A549 (cell line): ENCODE measurements around the gene EPB41L4B.

Experiments
- POLR2A ChIP-seq: IDR thresholded peaks from 2 replicates; pipeline ENCODE4 v1.6.1; 2012; ENCODE audit warnings: mild to moderate bottlenecking, low read length
- POLR2AphosphoS2 ChIP-seq: conservative IDR thresholded peaks from 2 replicates; pipeline ENCODE4 v1.6.1; 2012; ENCODE audit warnings: low read length, improper control_type of control experiment, inconsistent platforms
- TF ChIP-seq, protein P1 (sequence below): fragments of >200 bp; sonication (Bioruptor Twin); formaldehyde crosslinking; IDR thresholded peaks from 3 replicates; pipeline ENCODE4 v1.5.1; 2016
- TF ChIP-seq, protein P2 (sequence below): IDR thresholded peaks from 2 replicates; pipeline ENCODE4 v1.6.1; 2012
- TF ChIP-seq, protein P3 (sequence below): IDR thresholded peaks from 2 replicates; pipeline ENCODE4 v1.6.1; 2012

DNA sequence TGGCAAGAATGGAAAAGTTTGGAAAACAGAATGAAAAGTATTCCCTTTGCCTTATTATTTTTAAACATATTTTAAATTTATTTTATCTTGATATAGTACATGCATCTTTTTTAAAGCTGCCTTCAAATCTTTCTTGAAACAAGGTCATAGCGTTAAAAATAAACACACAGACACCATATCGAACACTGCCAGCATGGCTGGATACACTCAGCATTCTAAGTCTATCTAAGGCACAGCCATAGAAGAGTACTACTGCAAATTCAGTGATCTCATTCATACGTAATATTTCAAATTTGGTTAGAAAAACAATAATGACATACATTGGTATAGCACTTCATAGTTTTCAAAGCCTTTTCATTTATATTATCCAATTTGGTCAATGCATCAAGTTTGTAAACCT is 57.5 kb downstream of the EPB41L4B start:
- TF ChIP-seq POLR2A (no peak), POLR2AphosphoS2 (no peak)
- TF ChIP-seq, protein P1, sequence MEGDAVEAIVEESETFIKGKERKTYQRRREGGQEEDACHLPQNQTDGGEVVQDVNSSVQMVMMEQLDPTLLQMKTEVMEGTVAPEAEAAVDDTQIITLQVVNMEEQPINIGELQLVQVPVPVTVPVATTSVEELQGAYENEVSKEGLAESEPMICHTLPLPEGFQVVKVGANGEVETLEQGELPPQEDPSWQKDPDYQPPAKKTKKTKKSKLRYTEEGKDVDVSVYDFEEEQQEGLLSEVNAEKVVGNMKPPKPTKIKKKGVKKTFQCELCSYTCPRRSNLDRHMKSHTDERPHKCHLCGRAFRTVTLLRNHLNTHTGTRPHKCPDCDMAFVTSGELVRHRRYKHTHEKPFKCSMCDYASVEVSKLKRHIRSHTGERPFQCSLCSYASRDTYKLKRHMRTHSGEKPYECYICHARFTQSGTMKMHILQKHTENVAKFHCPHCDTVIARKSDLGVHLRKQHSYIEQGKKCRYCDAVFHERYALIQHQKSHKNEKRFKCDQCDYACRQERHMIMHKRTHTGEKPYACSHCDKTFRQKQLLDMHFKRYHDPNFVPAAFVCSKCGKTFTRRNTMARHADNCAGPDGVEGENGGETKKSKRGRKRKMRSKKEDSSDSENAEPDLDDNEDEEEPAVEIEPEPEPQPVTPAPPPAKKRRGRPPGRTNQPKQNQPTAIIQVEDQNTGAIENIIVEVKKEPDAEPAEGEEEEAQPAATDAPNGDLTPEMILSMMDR = no peak
- TF ChIP-seq, protein P2, sequence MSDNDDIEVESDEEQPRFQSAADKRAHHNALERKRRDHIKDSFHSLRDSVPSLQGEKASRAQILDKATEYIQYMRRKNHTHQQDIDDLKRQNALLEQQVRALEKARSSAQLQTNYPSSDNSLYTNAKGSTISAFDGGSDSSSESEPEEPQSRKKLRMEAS = no peak
- TF ChIP-seq, protein P3, sequence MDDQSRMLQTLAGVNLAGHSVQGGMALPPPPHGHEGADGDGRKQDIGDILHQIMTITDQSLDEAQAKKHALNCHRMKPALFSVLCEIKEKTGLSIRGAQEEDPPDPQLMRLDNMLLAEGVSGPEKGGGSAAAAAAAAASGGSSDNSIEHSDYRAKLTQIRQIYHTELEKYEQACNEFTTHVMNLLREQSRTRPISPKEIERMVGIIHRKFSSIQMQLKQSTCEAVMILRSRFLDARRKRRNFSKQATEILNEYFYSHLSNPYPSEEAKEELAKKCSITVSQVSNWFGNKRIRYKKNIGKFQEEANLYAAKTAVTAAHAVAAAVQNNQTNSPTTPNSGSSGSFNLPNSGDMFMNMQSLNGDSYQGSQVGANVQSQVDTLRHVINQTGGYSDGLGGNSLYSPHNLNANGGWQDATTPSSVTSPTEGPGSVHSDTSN = no peak
